Measurements from ENCODE around the gene FUT2.
"Not testable (repeated sequence)": the region's sequence is repeated elsewhere in the genome, so short reads cannot be mapped to it uniquely, and the experiment has no call there.

FUT2 gene

GRCh38 chr19:48705431-48705830 lies 9.7 kb downstream of the FUT2 start:
- DNase-seq: no peak

- DNase-seq: no peak
Observed at GRCh38 chr19:48708471-48708870, 12.7 kb downstream of the FUT2 start.

GRCh38 chr19:48711106-48711662 lies 15.4 kb downstream of the FUT2 start:
- no peak for DNase-seq

GRCh38 chr19:48713041-48713863 lies 17.5 kb downstream of the FUT2 start:
- no peak for DNase-seq

- DNase-seq: peak; percentile 99
Observed at GRCh38 chr19:48713864-48714755, 18.3 kb downstream of the FUT2 start.

GRCh38 chr19:48714759-48715675 lies 19.2 kb downstream of the FUT2 start:
- DNase-seq: no peak

- no peak for DNase-seq
Observed at GRCh38 chr19:48715681-48716171, 20.0 kb downstream of the FUT2 start.

GRCh38 chr19:48716562-48717291 lies 21.0 kb downstream of the FUT2 start:
- no peak for DNase-seq

- DNase-seq: not testable (repeated sequence)
Observed at GRCh38 chr19:48718106-48718505, 22.3 kb downstream of the FUT2 start.

- DNase-seq: no peak
Observed at GRCh38 chr19:48718711-48719231, 23.0 kb downstream of the FUT2 start.

- DNase-seq: no peak
Observed at GRCh38 chr19:48719263-48720171, 23.7 kb downstream of the FUT2 start, which contains the start of gene MAMSTR. TSS of gene MAMSTR (minus strand) at chr19:48719725. CDS start at chr19:48719031, 694 bp downstream.

GRCh38 chr19:48720251-48720612 lies 24.5 kb downstream of the FUT2 start:
- no peak for DNase-seq

GRCh38 chr19:48720613-48721296 lies 25.0 kb downstream of the FUT2 start:
- DNase-seq: peak; percentile 78

- DNase-seq: no peak
Observed at GRCh38 chr19:48722196-48722708, 26.5 kb downstream of the FUT2 start.

GRCh38 chr19:48724796-48725753 lies 29.3 kb downstream of the FUT2 start:
- DNase-seq: no peak

- no peak for DNase-seq
Observed at GRCh38 chr19:48726556-48726955, 30.8 kb downstream of the FUT2 start.

GRCh38 chr19:48728911-48729664 lies 33.3 kb downstream of the FUT2 start:
- DNase-seq: no peak

Data from NCI-H1048 (cell line).